Duodenal mucosa (tissue), 2 donors: ENCODE data around the gene FAM24A.
"Not testable (repeated sequence)": the region's sequence is repeated elsewhere in the genome, so short reads cannot be mapped to it uniquely, and the experiment has no call there.

Experiments used
- H3K27ac ChIP-seq: one replicate; pipeline ENCODE4 v1.7.0; 2013; ENCODE audit warnings: low read depth, low read length
- H3K27me3 ChIP-seq, 2 donors: one replicate each; pipeline ENCODE4 v1.7.0; 2013; ENCODE audit warnings: low read length in 2 of 2, control low read depth in 1 of 2; ENCODE audit not compliant: insufficient read depth in 2 of 2, control insufficient read depth in 1 of 2
- H3K36me3 ChIP-seq, 2 donors: one replicate each; pipeline ENCODE4 v1.7.0; 2013; ENCODE audit warnings: low read length in 2 of 2, control low read depth in 1 of 2; ENCODE audit not compliant: insufficient read depth in 2 of 2, control insufficient read depth in 1 of 2
- H3K4me1 ChIP-seq, 2 donors: one replicate each; pipeline ENCODE4 v1.7.0; 2013; ENCODE audit warnings: low read length in 2 of 2, control low read depth in 1 of 2; ENCODE audit not compliant: insufficient read depth in 2 of 2, control insufficient read depth in 1 of 2
- H3K4me3 ChIP-seq, 2 donors: one replicate each; pipeline ENCODE4 v1.7.0; 2013; ENCODE audit warnings: low read length in 2 of 2, low read depth in 1 of 2
- H3K9ac ChIP-seq, 2 donors: one replicate each; pipeline ENCODE4 v1.7.0; 2013; ENCODE audit warnings: low read length in 2 of 2, low read depth in 1 of 2
- H3K9me3 ChIP-seq, 2 donors: one replicate each; pipeline ENCODE4 v1.7.0; 2013; ENCODE audit warnings: low read length in 2 of 2, control low read depth in 1 of 2; ENCODE audit not compliant: control insufficient read depth in 1 of 2

The FAM24A gene, protein sequence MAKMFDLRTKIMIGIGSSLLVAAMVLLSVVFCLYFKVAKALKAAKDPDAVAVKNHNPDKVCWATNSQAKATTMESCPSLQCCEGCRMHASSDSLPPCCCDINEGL

DNA sequence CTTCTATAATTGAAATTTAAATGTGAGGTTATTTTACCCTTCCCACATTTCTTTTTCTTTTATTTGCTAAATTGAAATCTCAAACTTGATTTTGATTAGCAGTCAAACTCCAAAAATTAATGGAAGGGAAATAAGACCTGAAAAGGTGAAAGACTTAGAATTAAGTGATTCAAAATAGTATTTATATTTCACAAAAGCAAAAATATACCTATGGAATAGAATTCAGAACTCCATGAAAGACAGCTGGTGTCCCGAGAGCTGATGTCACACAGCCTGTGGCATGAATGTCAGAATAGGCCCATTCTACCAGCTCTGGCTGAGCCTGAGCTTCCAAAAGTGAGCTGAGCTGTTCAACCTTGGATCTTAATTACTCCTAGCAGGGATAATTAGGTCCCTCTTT is at the start of gene FAM24A:
Gene FAM24A (plus strand): TSS at position 301 of the 400 bp plus-strand sequence. CDS start 1,025 bp downstream, outside the sequence.
- H3K27me3 ChIP-seq = no peaks in the 10 kb centered on the region
- H3K36me3 ChIP-seq = no peaks in the 10 kb centered on the region
- H3K9ac ChIP-seq = no peak within 1 kb of the TSS
- H3K9me3 ChIP-seq = no peaks in the 10 kb centered on the region
- no peaks in the 10 kb centered on the region for H3K4me1 ChIP-seq
- H3K4me3 ChIP-seq = no peak within 1 kb of the TSS
- no peak within 1 kb of the TSS for H3K27ac ChIP-seq

DNA sequence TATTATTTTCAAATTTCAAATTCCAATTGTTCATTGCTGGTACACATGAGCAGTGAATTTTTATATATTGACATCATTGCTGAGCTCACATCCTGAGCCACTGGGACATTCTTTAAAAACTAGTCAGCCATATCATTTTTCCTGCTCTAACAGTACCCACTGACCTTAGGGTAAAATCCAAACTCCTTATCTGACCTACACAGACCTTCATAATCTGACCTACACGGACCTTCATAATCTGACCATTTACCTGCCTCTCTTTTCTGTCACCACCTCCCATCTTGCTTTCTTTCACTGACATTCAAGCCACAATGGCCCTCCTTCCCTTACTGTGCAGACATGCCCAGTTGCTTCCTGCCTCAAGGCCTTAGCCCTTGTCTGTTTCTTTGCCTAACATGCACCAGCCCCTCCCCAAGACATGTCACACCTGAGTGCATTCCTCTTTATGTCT is 48.7 kb upstream of the FAM24A start:
- no peak overlapping the region for H3K4me3 ChIP-seq

DNA sequence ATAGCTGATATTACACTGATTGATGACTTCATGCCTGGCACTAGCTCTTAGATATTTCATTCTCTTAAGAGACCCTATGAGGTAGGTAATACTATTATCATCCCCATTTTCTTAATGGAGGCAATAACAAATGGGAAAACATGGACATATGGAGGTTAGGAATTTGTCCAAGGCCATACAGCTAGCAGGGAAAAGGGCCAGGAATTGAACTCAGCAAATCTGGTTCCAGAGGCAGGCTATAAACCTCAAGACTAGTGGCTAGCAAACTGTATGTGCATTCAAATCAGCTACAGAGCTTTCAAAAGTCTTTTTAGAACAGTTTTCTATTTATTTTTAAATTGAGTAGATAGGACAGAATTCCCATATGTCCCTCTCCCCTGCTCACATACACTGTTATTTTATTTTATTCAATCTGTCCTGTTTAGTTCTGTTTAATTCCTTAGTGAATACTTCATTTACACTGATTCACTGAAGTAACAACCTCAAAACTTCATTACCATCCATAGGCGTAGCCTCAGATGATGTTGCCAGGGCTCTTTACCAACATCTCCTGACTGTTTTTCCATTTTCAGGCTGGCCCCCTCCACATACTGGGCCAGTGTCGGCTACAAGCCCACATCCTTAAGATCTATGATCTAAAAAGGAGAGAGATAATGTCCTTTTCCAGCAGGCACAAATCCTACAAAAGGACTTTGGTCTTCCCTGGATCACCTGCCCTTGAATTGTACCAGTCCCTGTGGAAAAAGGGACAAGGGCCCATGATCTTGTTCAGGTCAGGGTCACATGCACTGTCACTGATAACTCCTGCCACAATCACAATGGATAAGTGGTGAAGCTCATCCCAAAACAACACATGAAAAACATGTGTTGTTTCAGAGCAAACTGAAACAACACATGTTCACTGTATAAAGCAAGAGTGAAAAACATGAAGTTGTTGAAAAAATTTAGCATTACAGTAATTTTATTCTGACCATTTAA is 46.9 kb upstream of the FAM24A start:
- Histone ChIP-seq H3K27me3 (no peaks in the 10 kb centered on the region), H3K36me3 (no peaks in the 10 kb centered on the region), H3K9ac (no peak overlapping the region), H3K4me1 (no peaks in the 10 kb centered on the region), H3K27ac (no peak overlapping the region), H3K4me3 (no peak overlapping the region), H3K9me3 (no peaks in the 10 kb centered on the region)

More for the DNA sequence above, 48.7 kb upstream of the FAM24A start:
- Histone ChIP-seq H3K27me3 (no peaks in the 10 kb centered on the region), H3K36me3 (no peaks in the 10 kb centered on the region), H3K27ac (no peak overlapping the region), H3K4me1 (no peaks in the 10 kb centered on the region), H3K9ac (no peak overlapping the region), H3K9me3 (no peaks in the 10 kb centered on the region)

DNA sequence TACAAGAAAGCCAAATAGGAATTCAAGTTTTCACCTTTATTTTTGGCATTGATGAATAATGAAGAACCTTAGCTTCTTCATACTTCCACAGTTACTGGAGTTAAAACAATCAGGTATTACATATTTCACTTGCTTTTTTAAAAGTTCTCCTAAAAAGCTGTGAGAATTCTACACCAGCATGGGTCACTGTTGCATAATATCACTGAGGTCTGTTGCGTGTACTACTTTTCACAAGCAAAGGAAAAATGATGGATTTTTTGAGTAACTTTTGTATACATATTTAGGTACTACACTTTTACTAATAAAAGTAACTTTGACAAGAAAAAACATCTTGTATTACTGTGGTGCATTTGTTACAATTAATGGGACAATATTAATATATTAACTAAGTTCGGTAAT is 46.2 kb upstream of the FAM24A start:
- Histone ChIP-seq H3K4me1 (no peaks in the 10 kb centered on the region), H3K27ac (no peak overlapping the region), H3K4me3 (no peak overlapping the region), H3K9me3 (no peaks in the 10 kb centered on the region), H3K36me3 (no peaks in the 10 kb centered on the region), H3K27me3 (no peaks in the 10 kb centered on the region), H3K9ac (no peak overlapping the region)

DNA sequence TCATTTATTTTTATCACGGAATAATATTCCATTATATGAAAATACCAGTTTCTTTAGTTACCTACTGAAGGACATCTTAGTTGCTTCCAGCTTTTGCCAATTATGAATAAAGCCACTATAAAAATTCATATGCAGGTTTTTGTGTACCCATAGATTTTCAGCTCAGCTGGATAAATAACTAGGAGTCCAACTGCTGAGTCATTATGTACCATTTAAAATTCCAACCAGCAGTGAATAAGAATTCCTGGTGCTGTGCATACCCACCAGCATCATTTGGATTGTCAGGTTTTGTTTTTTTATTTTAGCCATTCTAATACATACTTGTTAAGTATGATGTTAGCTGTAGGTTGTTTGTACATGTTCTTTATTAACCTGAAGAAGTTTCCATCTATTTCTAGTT is 45.5 kb upstream of the FAM24A start:
- H3K27ac ChIP-seq = no peak overlapping the region
- no peaks in the 10 kb centered on the region for H3K27me3 ChIP-seq
- no peak overlapping the region for H3K4me3 ChIP-seq
- no peak overlapping the region for H3K9ac ChIP-seq
- no peaks in the 10 kb centered on the region for H3K4me1 ChIP-seq
- H3K9me3 ChIP-seq = no peaks in the 10 kb centered on the region
- H3K36me3 ChIP-seq = no peaks in the 10 kb centered on the region

DNA sequence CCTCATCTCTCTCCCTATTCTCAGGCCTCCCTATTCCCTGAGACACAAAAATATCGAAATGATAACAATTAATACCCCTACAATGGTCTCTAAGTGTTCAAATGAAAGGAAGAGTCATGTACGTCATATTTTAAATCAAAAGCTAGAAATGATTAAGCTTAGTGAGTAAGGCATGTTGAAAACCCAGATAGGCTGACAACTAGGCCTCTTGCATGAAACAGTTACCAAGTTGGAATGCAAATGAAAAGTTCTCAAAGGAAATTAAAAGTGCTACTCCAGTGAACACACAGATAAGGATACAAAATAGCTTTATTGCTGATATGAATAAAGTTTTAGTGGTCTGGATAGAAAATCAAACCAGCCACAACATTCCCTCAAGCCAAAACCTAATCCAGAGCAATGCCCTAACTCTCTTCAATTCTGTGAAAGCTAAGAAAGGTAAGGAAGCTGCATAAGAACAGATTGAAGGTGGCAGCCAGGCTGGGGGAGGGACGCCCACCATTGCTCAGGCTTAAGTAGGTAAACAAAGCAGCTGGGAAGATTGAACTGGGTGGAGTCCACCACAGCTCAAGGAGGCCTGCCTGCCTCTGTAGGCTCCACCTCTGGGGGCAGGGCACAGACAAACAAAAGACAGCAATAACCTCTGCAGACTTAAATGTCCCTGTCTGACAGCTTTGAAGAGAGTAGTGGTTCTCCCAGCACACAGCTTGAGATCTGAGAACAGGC is 43.5 kb upstream of the FAM24A start:
- not testable (repeated sequence) for H3K4me1 ChIP-seq, H3K27me3 ChIP-seq, H3K9me3 ChIP-seq, H3K4me3 ChIP-seq, H3K27ac ChIP-seq, H3K9ac ChIP-seq, H3K36me3 ChIP-seq

DNA sequence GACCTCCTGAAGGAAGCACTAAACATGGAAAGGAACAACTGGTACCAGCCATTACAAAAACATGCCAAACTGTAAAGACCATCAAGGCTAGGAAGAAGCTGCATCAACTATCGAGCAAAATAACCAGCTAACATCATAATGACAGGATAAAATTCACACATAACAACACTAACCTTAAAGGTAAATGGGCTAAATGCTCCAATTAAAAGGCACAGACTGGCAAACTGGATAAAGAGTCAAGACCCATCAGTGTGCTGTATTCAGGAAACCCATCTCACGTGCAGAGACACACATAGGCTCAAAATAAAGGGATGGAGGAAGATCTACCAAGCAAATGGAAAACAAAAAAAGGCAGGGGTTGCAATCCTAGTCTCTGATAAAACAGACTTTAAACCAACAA is 41.6 kb upstream of the FAM24A start:
- H3K27me3 ChIP-seq, H3K4me1 ChIP-seq, H3K27ac ChIP-seq, H3K4me3 ChIP-seq, H3K36me3 ChIP-seq, H3K9ac ChIP-seq, H3K9me3 ChIP-seq: not testable (repeated sequence)

DNA sequence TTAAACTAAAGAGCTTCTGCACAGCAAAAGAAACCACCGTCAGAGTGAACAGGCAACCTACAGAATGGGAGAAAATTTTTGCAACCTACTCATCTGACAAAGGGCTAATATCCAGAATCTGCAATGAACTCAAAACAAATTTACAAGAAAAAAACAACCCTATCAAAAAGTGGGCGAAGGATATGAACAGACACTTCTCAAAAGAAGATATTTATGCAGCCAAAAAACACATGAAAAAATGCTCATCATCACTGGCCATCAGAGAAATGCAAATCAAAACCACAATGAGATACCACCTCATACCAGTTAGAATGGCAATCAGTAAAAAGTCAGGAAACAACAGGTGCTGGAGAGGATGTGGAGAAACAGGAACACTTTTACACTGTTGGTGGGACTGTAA is 38.5 kb upstream of the FAM24A start:
- H3K4me3 ChIP-seq, H3K27ac ChIP-seq, H3K4me1 ChIP-seq, H3K9me3 ChIP-seq, H3K9ac ChIP-seq, H3K27me3 ChIP-seq, H3K36me3 ChIP-seq: not testable (repeated sequence)

DNA sequence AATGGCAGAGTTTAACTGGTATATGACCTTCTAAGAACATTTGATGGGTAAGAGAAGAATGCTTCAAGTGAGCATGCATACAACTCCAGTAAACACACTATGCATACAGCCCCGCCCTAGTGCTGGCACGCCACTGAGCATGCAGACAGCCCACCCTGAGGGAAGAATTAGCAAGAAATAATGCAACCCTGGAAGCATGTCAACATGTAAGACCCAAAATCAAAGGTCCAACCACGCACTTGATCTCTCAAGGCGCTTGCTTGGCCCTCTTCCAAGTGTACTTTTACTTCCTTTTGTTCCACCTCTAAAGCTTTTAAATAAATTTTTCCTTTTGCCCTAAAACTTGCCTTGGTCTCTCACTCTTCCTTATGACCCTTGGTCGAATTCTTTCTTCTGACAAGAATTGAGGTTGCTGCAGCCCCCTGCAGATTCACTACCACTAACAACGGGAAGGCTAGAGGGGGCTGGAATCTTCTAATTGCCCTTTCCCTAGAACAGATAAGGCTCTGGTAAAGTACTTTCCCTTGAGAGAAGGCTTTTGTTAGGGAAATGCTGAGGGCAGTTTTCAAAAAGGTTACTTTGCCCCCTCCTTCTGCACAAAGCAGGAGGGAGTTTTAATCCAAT is 34.5 kb upstream of the FAM24A start:
- no peak overlapping the region for H3K9ac ChIP-seq
- no peak overlapping the region for H3K27ac ChIP-seq
- no peaks in the 10 kb centered on the region for H3K36me3 ChIP-seq
- H3K4me3 ChIP-seq = no peak overlapping the region
- no peaks in the 10 kb centered on the region for H3K27me3 ChIP-seq
- no peaks in the 10 kb centered on the region for H3K9me3 ChIP-seq
- peaks cover 8 to 18% of the 10 kb centered on the region in 2 donors for H3K4me1 ChIP-seq

DNA sequence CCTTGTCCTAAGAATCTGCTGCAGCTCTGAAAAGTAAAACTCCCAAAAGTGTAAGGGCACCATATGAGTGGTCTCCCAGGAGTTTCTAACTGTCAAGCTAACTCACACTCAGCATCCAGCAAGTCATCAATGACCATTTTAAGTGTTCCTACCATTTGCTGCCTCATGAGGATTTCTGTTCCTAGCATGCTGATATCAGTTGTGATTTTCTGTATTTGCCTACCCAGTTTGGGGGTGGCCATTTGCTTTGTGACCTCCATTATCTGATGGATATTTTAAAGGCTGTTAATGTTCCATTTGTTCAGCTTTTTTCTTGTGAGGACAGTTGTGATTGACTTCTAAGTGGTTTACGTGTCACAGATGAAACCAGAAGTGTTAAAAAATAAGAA is 33.9 kb upstream of the FAM24A start:
- H3K27me3 ChIP-seq = no peaks in the 10 kb centered on the region

More for the DNA sequence above, 33.9 kb upstream of the FAM24A start:
- Histone ChIP-seq H3K36me3 (no peaks in the 10 kb centered on the region), H3K4me3 (no peak overlapping the region), H3K4me1 (peaks cover 8 to 18% of the 10 kb centered on the region in 2 donors), H3K9ac (no peak overlapping the region), H3K9me3 (no peaks in the 10 kb centered on the region), H3K27ac (no peak overlapping the region)
